Measurements from ENCODE around the gene MRPL12. TPM values are rescaled to one million over a fixed set of nuclear protein-coding genes. Genes with fewer than 3 reads are reported as not detected.

Gene MRPL12
- total and polyA plus RNA-seq, 2 donors from 2014 or later: 52.4 to 251 TPM

GRCh38 chr17:81713004-81713555 is 9.9 kb downstream of the MRPL12 start:
- H3K9ac ChIP-seq (ENCODE audit: low read length in 3 of 3): peak overlapping the region in 1 of 3 donors; percentile 77
- no peaks in the 10 kb centered on the region for H3K36me3 ChIP-seq (ENCODE audit: control insufficient read depth in 2 of 3, insufficient read depth in 3 of 3, low read length in 3 of 3)
- peaks cover 0 to 35% (median 7%) of the 10 kb centered on the region in 3 donors for H3K4me1 ChIP-seq (ENCODE audit: control insufficient read depth in 2 of 3, insufficient read depth in 2 of 3, low read depth in 1 of 3, low read length in 3 of 3)

GRCh38 chr17:81713556-81714411 is 10.6 kb downstream of the MRPL12 start:
- H3K4me3 ChIP-seq (ENCODE audit: low read length in 3 of 3): peak overlapping the region in 2 of 3 donors; percentile 56 to 70
- H3K27me3 ChIP-seq (ENCODE audit: control insufficient read depth, insufficient read depth, low read length): peaks cover 4% of the 10 kb centered on the region
- peak overlapping the region; percentile 65 to 67 for H3K27ac ChIP-seq (ENCODE audit: low read depth in 2 of 2, low read length in 2 of 2)
- peak in 3 of 5 donors; percentile 50 to 80 (median 71) for DNase-seq
- H3K4me1 ChIP-seq (ENCODE audit: control insufficient read depth in 2 of 3, insufficient read depth in 2 of 3, low read depth in 1 of 3, low read length in 3 of 3): peaks cover 0 to 35% (median 7%) of the 10 kb centered on the region in 3 donors
- FAIRE-seq: no peak
- intact Hi-C loops (cut with DNase I): no loop called here
- TF ChIP-seq CTCF (IDR thresholded peaks at IDR 0.05; ENCODE audit: borderline replicate concordance, extremely low read depth, insufficient read depth): no peak
- peak overlapping the region in 1 of 3 donors; percentile 77 for H3K9ac ChIP-seq (ENCODE audit: low read length in 3 of 3)
- H3K9me3 ChIP-seq (ENCODE audit: control insufficient read depth in 2 of 3, insufficient read depth in 1 of 3, low read length in 3 of 3): no peaks in the 10 kb centered on the region
- H3K36me3 ChIP-seq (ENCODE audit: control insufficient read depth in 2 of 3, insufficient read depth in 3 of 3, low read length in 3 of 3): no peaks in the 10 kb centered on the region

More at GRCh38 chr17:81713004-81713555, 9.9 kb downstream of the MRPL12 start:
- Histone ChIP-seq H3K27me3 (ENCODE audit: control insufficient read depth, insufficient read depth, low read length) (peaks cover 4% of the 10 kb centered on the region), H3K27ac (ENCODE audit: low read depth in 2 of 2, low read length in 2 of 2) (peak overlapping the region; percentile 65 to 67), H3K4me3 (ENCODE audit: low read length in 3 of 3) (peak overlapping the region; percentile 16 to 70 (median 56)), H3K9me3 (ENCODE audit: control insufficient read depth in 2 of 3, insufficient read depth in 1 of 3, low read length in 3 of 3) (no peaks in the 10 kb centered on the region)
- no peak for TF ChIP-seq CTCF (IDR thresholded peaks at IDR 0.05; ENCODE audit: borderline replicate concordance, extremely low read depth, insufficient read depth)
- FAIRE-seq (no peak), DNase-seq (peak in 2 of 5 donors; percentile 31 to 77)
- intact Hi-C loops (cut with DNase I): no loop called here

GRCh38 chr17:81714412-81715106 is 11.4 kb downstream of the MRPL12 start:
- H3K9ac ChIP-seq (ENCODE audit: low read length in 3 of 3): peak overlapping the region in 1 of 3 donors; percentile 23
- intact Hi-C loops (cut with DNase I): no loop called here
- no peaks in the 10 kb centered on the region for H3K36me3 ChIP-seq (ENCODE audit: control insufficient read depth in 2 of 3, insufficient read depth in 3 of 3, low read length in 3 of 3)
- peak overlapping the region in 1 of 3 donors; percentile 70 for H3K4me3 ChIP-seq (ENCODE audit: low read length in 3 of 3)
- FAIRE-seq (no peak), DNase-seq (peak in 1 of 5 donors; percentile 72)
- H3K9me3 ChIP-seq (ENCODE audit: control insufficient read depth in 2 of 3, insufficient read depth in 1 of 3, low read length in 3 of 3): no peaks in the 10 kb centered on the region
- H3K27ac ChIP-seq (ENCODE audit: low read depth in 2 of 2, low read length in 2 of 2): no peak overlapping the region
- no peak for TF ChIP-seq CTCF (IDR thresholded peaks at IDR 0.05; ENCODE audit: borderline replicate concordance, extremely low read depth, insufficient read depth)
- peaks cover 0 to 35% (median 7%) of the 10 kb centered on the region in 3 donors for H3K4me1 ChIP-seq (ENCODE audit: control insufficient read depth in 2 of 3, insufficient read depth in 2 of 3, low read depth in 1 of 3, low read length in 3 of 3)
- H3K27me3 ChIP-seq (ENCODE audit: control insufficient read depth, insufficient read depth, low read length): peaks cover 4% of the 10 kb centered on the region
